Right renal pelvis (tissue), 4 donors: Measurements from ENCODE around the gene GUSB. TPM values are rescaled to one million over a fixed set of nuclear protein-coding genes. Genes with fewer than 3 reads are reported as not detected.
"Not testable (repeated sequence)": the region's sequence is repeated elsewhere in the genome, so short reads cannot be mapped to it uniquely, and the experiment has no call there.

Source experiments
- DNase-seq, 4 donors: peaks; one replicate each; pipeline ENCODE4 v3.0.0-alpha.2; 2013; ENCODE audit warnings: low read depth in 4 of 4, low spot score in 3 of 4, missing footprints in 1 of 4
- polyA plus RNA-seq, 4 donors: library from polyadenylated mRNA; unstranded; fragments of 120-200 nt; gene quantifications; one replicate each; pipeline ENCODE4 v1.2.1, GENCODE V29; 2013; ENCODE audit not compliant: insufficient read length in 4 of 4

Gene GUSB
- 10 to 100 TPM; 71.3 to 85.5 (median 76.8) TPM for polyA plus RNA-seq

GRCh38 chr7:65981965-65982792, at the start of gene GUSB:
TSS of gene GUSB (minus strand) at chr7:65982213. CDS start at chr7:65982183, 30 bp downstream.
- DNase-seq, result peak; percentile 86 to 88 (median 86)

GRCh38 chr7:66028342-66028741, 46.3 kb upstream of the GUSB start:
- DNase-seq, result not testable (repeated sequence)

- DNase-seq, result no peak
These were observed 34.1 kb upstream of the GUSB start for GRCh38 chr7:66016131-66016461.

GRCh38 chr7:66015440-66016130, 33.6 kb upstream of the GUSB start:
- no peak for DNase-seq

GRCh38 chr7:66013938-66014337, 31.9 kb upstream of the GUSB start:
- DNase-seq, result peak in 3 of 4 donors; percentile 31 to 47 (median 35)

GRCh38 chr7:66007232-66007631, 25.2 kb upstream of the GUSB start:
- DNase-seq, result no peak

- DNase-seq, result not testable (repeated sequence)
These were observed 23.2 kb upstream of the GUSB start for GRCh38 chr7:66005115-66005671.

GRCh38 chr7:66000823-66001417, 18.9 kb upstream of the GUSB start:
- DNase-seq, result not testable (repeated sequence)

- not testable (repeated sequence) for DNase-seq
These were observed 13.0 kb upstream of the GUSB start for GRCh38 chr7:65994984-65995383.

- no peak for DNase-seq
These were observed 10.5 kb upstream of the GUSB start for GRCh38 chr7:65992526-65992925.

GRCh38 chr7:65991829-65992228, 9.8 kb upstream of the GUSB start:
- DNase-seq, result not testable (repeated sequence)

- DNase-seq, result no peak
These were observed 7.7 kb upstream of the GUSB start for GRCh38 chr7:65989694-65990080.

- DNase-seq, result not testable (repeated sequence)
These were observed 6.5 kb upstream of the GUSB start for GRCh38 chr7:65988503-65988902.

- no peak for DNase-seq
These were observed 6.1 kb upstream of the GUSB start for GRCh38 chr7:65988084-65988483.

GRCh38 chr7:65983965-65984658, 2.1 kb upstream of the GUSB start:
- no peak for DNase-seq

- DNase-seq, result peak in 1 of 4 donors; percentile 22
These were observed 1.3 kb downstream of the GUSB start for GRCh38 chr7:65980478-65981250.

- DNase-seq, result no peak
These were observed 2.2 kb downstream of the GUSB start for GRCh38 chr7:65979583-65980477.

GRCh38 chr7:65978891-65979582, 3.0 kb downstream of the GUSB start:
- DNase-seq, result no peak
